ENCODE results near the gene PEX5L.

The PEX5L gene

DNA sequence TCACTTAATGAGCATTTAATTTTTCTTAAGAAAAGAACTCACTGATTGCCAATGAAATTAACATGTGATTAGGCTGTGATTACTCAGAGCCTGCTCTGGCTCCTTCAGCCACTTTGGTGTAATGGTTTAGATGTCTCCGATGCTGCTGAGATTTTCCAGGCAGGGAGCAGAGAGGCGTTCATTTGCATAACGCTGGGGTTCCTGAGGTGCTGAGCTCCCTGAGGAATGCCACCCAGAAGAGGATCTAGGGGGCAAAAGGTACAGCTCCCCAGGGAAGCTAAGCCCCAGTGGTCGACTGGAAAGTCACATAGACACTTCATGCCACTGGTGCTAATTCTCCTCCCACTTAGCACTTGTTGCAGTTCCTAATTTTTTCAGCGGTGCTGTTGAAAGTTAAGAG lies 264.4 kb downstream of the PEX5L start:
- POLR2A ChIA-PET: no interaction called here

GRCh38 chr3:179771797-179772196 lies 264.9 kb downstream of the PEX5L start:
- TF ChIP-seq SP1 (IDR thresholded peaks at IDR 0.05) (no peak), SUZ12 (IDR thresholded peaks at IDR 0.05) (no peak), ZNF384 (IDR thresholded peaks at IDR 0.05) (no peak)
- ChIA-PET POLR2A (no interaction called here), CTCF (no interaction called here)
- no peak for DNase-seq (ENCODE audit: extremely low spot score)

More for the DNA sequence above, 264.4 kb downstream of the PEX5L start:
- CTCF ChIA-PET: no interaction called here
- no peak for DNase-seq (ENCODE audit: extremely low spot score)
- no peak for TF ChIP-seq L3MBTL2 (conservative IDR thresholded peaks at IDR 0.05)
- no peak for TF ChIP-seq ELF4 (IDR thresholded peaks at IDR 0.05)
- TF ChIP-seq FOXM1 (IDR thresholded peaks at IDR 0.05; ENCODE audit: borderline replicate concordance): no peak
- TF ChIP-seq SP1 (IDR thresholded peaks at IDR 0.05): no peak
- TF ChIP-seq HDGF (IDR thresholded peaks at IDR 0.05; ENCODE audit: borderline replicate concordance): no peak
- no peak for TF ChIP-seq LEF1 (IDR thresholded peaks at IDR 0.05; ENCODE audit: borderline replicate concordance)
- no peak for TF ChIP-seq NFRKB (IDR thresholded peaks at IDR 0.05)

GRCh38 chr3:179769411-179770247 lies 267.1 kb downstream of the PEX5L start:
- DNase-seq (ENCODE audit: extremely low spot score): peak; percentile 9
- POLR2A ChIA-PET: interaction anchor here (0.7 kb wide), 1 partner anchor 27 kb away, joined by 3 read pairs; no protein-coding TSS in a partner anchor
- no peak for TF ChIP-seq FOXM1 (IDR thresholded peaks at IDR 0.05; ENCODE audit: borderline replicate concordance)
- no peak for TF ChIP-seq BHLHE40 (IDR thresholded peaks at IDR 0.05; ENCODE audit: borderline replicate concordance)
- no peak for TF ChIP-seq NFRKB (IDR thresholded peaks at IDR 0.05)
- TF ChIP-seq L3MBTL2 (conservative IDR thresholded peaks at IDR 0.05): no peak
- TF ChIP-seq SUZ12 (IDR thresholded peaks at IDR 0.05): no peak
- no peak for TF ChIP-seq TARDBP (IDR thresholded peaks at IDR 0.05)
- no peak for TF ChIP-seq FOXK2 (IDR thresholded peaks at IDR 0.05)
- CTCF ChIA-PET: no interaction called here

DNA sequence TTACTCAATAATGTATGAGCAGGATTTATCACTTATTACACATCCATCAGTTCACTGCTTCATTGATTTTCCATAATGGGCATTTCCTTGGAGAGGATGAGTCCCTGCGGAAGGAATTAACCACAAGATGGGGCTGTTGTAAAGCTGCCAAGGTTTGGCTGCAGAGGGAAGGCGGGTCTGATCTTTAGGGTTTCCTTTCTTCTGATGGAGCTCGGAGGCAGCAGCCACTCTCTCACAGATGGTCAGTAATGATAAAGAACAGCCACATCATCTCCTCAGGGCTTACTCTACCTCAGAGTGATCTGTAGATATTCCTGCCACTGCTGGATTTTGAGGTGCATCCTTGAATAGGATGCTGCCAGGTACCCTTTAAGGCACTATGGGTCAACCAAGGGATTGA lies 268.7 kb downstream of the PEX5L start:
- ChIA-PET POLR2A (no interaction called here), CTCF (no interaction called here)
- peak; percentile 26 for DNase-seq (ENCODE audit: extremely low spot score)
- TF ChIP-seq ELF4 (IDR thresholded peaks at IDR 0.05): no peak
- no peak for TF ChIP-seq BHLHE40 (IDR thresholded peaks at IDR 0.05; ENCODE audit: borderline replicate concordance)
- TF ChIP-seq ZNF384 (IDR thresholded peaks at IDR 0.05): no peak
- no peak for TF ChIP-seq FOXA1 (IDR thresholded peaks at IDR 0.05)
- no peak for TF ChIP-seq FOXK2 (IDR thresholded peaks at IDR 0.05)

GRCh38 chr3:179766416-179767133 lies 270.2 kb downstream of the PEX5L start:
- ChIA-PET POLR2A (no interaction called here), CTCF (no interaction called here)
- no peak for DNase-seq (ENCODE audit: extremely low spot score)
- TF ChIP-seq NFRKB (IDR thresholded peaks at IDR 0.05) (no peak), BHLHE40 (IDR thresholded peaks at IDR 0.05; ENCODE audit: borderline replicate concordance) (no peak), FOXA1 (IDR thresholded peaks at IDR 0.05) (no peak), CTBP1 (IDR thresholded peaks at IDR 0.05; ENCODE audit: borderline replicate concordance) (no peak), FOXK2 (IDR thresholded peaks at IDR 0.05) (no peak), ARNT (IDR thresholded peaks at IDR 0.05) (no peak), ELF4 (IDR thresholded peaks at IDR 0.05) (no peak), SP1 (IDR thresholded peaks at IDR 0.05) (no peak), TARDBP (IDR thresholded peaks at IDR 0.05) (no peak), L3MBTL2 (conservative IDR thresholded peaks at IDR 0.05) (no peak), LEF1 (IDR thresholded peaks at IDR 0.05; ENCODE audit: borderline replicate concordance) (no peak), HDGF (IDR thresholded peaks at IDR 0.05; ENCODE audit: borderline replicate concordance) (no peak), FOXM1 (IDR thresholded peaks at IDR 0.05; ENCODE audit: borderline replicate concordance) (no peak), SUZ12 (IDR thresholded peaks at IDR 0.05) (no peak), ZNF384 (IDR thresholded peaks at IDR 0.05) (no peak)
- TF ChIP-seq, protein P1, sequence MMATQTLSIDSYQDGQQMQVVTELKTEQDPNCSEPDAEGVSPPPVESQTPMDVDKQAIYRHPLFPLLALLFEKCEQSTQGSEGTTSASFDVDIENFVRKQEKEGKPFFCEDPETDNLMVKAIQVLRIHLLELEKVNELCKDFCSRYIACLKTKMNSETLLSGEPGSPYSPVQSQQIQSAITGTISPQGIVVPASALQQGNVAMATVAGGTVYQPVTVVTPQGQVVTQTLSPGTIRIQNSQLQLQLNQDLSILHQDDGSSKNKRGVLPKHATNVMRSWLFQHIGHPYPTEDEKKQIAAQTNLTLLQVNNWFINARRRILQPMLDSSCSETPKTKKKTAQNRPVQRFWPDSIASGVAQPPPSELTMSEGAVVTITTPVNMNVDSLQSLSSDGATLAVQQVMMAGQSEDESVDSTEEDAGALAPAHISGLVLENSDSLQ (IDR thresholded peaks at IDR 0.05): no peak

DNA sequence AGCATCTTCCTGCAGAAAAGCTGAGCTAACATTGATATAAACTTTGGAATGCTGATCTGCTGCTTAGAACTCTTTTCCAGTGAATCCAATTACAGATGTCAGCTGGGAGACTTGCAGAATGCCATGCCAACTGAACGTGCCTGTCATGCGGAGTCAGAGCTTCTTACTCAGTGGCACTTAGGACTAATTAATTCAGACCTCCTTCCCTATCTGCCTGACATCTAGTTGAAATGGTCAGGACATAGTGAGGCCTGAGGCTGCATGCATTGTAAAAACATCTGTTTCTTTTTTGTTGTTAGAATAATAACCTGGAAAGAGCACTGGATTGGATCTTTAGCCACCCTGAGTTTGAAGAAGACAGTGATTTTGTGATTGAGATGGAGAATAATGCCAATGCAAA lies 271.3 kb downstream of the PEX5L start:
- no peak for DNase-seq (ENCODE audit: extremely low spot score)
- TF ChIP-seq ARNT (IDR thresholded peaks at IDR 0.05): no peak
- no peak for TF ChIP-seq FOXA1 (IDR thresholded peaks at IDR 0.05)
- no peak for TF ChIP-seq BHLHE40 (IDR thresholded peaks at IDR 0.05; ENCODE audit: borderline replicate concordance)
- no peak for TF ChIP-seq CTBP1 (IDR thresholded peaks at IDR 0.05; ENCODE audit: borderline replicate concordance)
- TF ChIP-seq, protein P1 (IDR thresholded peaks at IDR 0.05): no peak
- TF ChIP-seq ZNF384 (IDR thresholded peaks at IDR 0.05): no peak
- no peak for TF ChIP-seq SP1 (IDR thresholded peaks at IDR 0.05)
- no peak for TF ChIP-seq SUZ12 (IDR thresholded peaks at IDR 0.05)
- TF ChIP-seq TARDBP (IDR thresholded peaks at IDR 0.05): no peak
- TF ChIP-seq ELF4 (IDR thresholded peaks at IDR 0.05): no peak
- no peak for TF ChIP-seq HDGF (IDR thresholded peaks at IDR 0.05; ENCODE audit: borderline replicate concordance)
- TF ChIP-seq FOXK2 (IDR thresholded peaks at IDR 0.05): no peak
- no peak for TF ChIP-seq FOXM1 (IDR thresholded peaks at IDR 0.05; ENCODE audit: borderline replicate concordance)
- TF ChIP-seq NFRKB (IDR thresholded peaks at IDR 0.05): no peak
- CTCF ChIA-PET: no interaction called here
- POLR2A ChIA-PET: interaction anchor here (0.7 kb wide), 1 partner anchor 14 kb away, joined by 3 read pairs; no protein-coding TSS in a partner anchor

DNA sequence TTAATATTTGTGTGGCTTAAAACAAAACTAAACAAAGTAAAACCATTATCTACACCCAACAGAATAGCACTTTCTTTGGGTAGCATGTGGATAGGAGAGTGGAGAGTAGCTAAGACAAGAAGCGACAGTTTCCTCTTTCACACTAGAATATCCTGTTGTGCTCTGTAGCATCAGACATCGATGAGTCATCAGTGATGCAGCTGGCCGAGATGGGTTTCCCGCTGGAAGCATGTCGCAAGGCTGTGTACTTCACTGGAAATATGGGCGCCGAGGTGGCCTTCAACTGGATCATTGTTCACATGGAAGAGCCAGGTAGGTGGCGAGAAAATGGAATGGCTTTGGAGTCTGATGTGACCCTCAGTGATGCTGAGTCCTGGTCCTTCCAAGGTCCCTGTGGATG lies 275.8 kb downstream of the PEX5L start:
- POLR2A ChIA-PET: no interaction called here
- DNase-seq (ENCODE audit: extremely low spot score): no peak
- CTCF ChIA-PET: no interaction called here
- TF ChIP-seq NFRKB (IDR thresholded peaks at IDR 0.05): no peak
- TF ChIP-seq BHLHE40 (IDR thresholded peaks at IDR 0.05; ENCODE audit: borderline replicate concordance): no peak
- no peak for TF ChIP-seq FOXK2 (IDR thresholded peaks at IDR 0.05)
- TF ChIP-seq, protein P1 (IDR thresholded peaks at IDR 0.05): no peak
- no peak for TF ChIP-seq ELF4 (IDR thresholded peaks at IDR 0.05)
- TF ChIP-seq TARDBP (IDR thresholded peaks at IDR 0.05): no peak
- no peak for TF ChIP-seq ARNT (IDR thresholded peaks at IDR 0.05)
- TF ChIP-seq ZNF384 (IDR thresholded peaks at IDR 0.05): no peak
- TF ChIP-seq HDGF (IDR thresholded peaks at IDR 0.05; ENCODE audit: borderline replicate concordance): no peak
- TF ChIP-seq L3MBTL2 (conservative IDR thresholded peaks at IDR 0.05): no peak
- no peak for TF ChIP-seq FOXA1 (IDR thresholded peaks at IDR 0.05)
- no peak for TF ChIP-seq SUZ12 (IDR thresholded peaks at IDR 0.05)
- no peak for TF ChIP-seq SP1 (IDR thresholded peaks at IDR 0.05)

All from HEK293T (cell line).